A673 (cell line): ENCODE measurements around the gene MAP3K9.

ENCODE experiments used
- CTCF ChIP-seq: fragments of 300-800, 200-600 bp; sonication (generic); conservative IDR thresholded peaks from 2 replicates; pipeline ENCODE4 v1.5.1; 2017; ENCODE audit warnings: low read depth, mild to moderate bottlenecking, antibody characterized with exemption, low read length, moderate library complexity, mixed read lengths
- EZH2 ChIP-seq: fragments of 200-600 bp; sonication (generic); IDR thresholded peaks from 2 replicates; pipeline ENCODE4 v1.6.1; 2017; ENCODE audit warnings: borderline replicate concordance, low read depth, mild to moderate bottlenecking, mixed read lengths, antibody characterized with exemption, low read length; ENCODE audit not compliant: poor library complexity, severe bottlenecking

- no peak for TF ChIP-seq CTCF
- TF ChIP-seq EZH2: no peak
These were observed 78.9 kb downstream of the MAP3K9 start for GRCh38 chr14:70730393-70730792.
